ENCODE results near the gene NSUN4.

NSUN4 gene

DNA sequence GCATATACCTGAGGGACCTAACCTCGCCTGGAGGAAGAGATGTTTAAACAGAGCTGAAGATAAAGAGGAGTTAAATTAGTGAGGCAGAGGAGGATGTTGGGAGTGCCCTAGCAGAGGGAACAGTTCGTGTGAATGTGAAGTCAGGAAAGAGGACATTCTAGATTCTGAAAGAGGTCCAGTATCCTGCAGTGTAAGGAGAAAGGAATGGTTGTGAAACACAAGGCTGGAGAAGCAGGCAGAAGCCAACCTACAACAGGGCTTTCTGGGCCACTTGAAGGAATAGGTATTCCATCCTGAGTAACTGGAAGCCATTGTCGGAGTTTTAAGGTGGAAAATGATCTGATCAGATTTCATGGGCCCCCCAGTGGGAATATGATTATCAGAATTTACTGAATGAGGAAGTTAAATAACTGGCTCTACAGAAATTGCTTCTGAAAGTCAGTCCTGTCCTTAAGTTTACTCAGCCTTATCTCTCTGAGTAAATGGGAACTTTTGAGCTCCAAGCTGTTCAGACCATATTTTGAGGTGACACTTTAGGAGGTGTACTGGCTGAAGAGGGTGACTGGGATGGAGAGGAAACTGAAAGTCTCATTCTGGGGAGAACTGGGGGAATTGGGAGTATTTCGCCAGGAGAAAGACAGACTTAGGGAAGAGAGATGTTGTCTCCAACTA lies 29.1 kb downstream of the NSUN4 start:
- DNase-seq = no peak

DNA sequence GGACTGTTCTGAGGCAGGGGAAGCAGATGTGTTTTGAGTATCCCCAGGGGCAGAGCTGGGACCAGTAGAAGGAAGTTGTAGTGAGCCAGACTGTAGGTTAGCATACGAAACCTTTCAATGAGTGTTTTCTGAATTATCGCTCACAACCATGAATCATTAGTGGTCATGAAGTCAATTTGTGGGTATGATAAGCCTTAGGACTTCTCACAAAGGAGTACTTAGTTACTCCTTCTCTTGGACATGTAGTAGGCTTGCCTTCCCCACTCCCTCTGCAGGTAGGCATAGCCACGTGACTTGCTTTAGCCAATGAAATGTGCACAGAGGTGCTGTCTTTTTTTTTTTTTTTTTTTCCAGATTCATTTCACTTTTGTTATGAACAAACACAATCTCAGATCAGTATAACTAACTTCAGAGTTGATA lies 29.6 kb downstream of the NSUN4 start:
- no peak for DNase-seq

DNA sequence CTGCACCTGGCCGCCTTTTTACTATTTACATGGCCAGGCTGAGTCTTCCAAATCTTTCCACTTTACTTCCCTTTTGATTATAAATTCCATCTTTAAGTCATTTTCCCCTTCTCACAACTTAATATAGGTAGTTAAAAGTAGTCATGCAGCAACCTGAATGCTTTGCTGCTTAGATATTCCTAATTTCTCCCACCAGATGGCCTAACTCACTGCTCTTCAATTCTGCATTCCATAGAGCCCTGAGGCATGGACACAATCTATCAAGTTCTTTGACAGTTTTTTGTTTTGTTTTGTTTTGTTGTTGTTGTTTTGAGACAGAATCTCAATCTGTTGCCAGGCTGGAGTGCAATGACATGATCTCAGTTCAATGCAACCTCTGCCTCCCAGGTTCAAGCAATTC lies 31.8 kb downstream of the NSUN4 start:
- DNase-seq = no peak

DNA sequence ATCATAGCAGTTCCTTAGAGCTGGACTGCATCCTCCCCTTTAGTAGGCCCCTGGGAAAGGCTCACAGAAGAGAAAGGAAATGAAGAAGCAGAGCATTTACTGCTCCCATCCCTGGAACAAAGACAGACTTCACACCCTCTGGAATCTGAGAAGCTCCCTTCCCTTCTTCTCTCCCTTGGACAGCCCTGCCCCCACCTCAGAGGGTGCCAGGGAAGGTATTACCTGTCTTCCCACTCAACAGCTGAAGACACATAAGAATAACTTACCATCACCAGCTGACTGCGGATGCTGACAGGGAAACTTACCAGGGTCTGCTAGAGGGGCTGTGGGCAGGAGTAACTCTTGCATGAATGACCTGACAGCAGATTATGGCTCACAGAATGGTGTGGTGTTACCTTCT lies 39.4 kb downstream of the NSUN4 start:
- DNase-seq = no peak

DNA sequence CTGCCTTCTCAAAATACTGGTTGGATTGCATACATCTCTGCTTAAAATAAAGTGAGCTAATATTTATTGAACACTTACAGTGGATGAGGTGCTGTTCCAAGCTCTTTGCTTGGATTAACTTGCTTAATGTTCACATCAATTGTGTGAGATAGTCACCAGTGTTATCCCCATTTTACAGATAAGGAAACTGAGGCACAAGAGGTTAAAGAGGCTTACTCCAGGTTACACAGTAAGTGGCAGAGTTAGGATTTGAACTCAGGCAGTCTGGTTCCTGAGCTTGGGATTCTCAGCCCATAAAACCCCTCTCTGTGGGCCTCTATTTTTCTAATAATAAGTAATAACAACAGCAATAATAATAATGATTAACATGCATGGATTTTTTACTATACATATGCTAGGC lies 39.9 kb downstream of the NSUN4 start:
- DNase-seq = no peak

DNA sequence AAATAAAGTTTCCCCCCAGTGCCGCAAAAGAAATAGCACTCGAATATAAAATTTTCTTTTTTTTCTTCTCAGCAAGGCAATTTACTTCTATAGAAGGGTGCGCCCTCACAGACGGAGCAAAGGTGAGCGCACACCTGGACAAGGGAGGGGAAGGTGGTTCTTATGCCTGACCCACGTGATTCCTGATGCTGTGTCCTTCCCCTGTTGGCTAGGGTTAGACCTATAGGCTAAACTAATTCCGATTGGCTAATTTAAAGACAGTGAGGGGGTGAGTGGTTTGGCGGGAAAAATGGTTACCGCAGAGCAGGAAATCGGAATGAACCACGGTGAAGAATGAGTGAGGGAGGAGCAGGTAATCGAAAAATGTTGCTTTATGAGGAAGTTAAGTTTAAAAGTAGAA lies 52.9 kb downstream of the NSUN4 start:
- no peak for DNase-seq

DNA sequence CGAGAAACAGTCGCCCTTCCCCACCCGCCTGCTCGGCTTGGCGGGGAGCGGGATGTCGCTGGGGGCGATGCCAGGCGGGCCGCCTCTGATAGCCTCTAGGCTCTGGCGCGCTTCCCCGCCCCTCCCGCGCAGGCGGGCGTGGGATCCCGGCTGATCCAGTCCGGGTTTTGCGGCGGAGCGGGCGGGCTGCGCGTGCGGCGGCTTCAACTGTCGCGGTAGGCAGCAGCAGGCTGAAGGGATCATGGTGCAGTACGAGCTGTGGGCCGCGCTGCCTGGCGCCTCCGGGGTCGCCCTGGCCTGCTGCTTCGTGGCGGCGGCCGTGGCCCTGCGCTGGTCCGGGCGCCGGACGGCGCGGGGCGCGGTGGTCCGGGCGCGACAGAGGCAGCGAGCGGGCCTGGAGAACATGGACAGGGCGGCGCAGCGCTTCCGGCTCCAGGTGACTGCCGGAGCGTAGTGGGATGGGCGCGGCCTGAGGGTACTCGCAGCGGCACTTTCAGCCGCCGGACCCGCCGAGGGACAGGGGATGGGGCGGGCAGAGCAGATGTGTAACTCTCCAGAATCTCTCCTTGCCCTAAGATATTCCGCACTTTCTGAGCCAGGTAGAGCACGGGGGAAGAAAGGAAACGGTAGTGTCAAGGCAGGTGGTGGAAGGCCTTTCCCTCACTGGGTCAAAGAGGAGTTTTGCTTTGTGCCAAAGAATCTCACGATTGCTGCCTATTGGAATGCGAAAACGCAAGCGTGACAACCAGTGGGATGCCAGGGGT lies 53.7 kb downstream of the NSUN4 start, which contains the start of gene FAAH:
FAAH (plus strand) TSS at position 210 of the 764 bp plus-strand sequence; CDS start at position 242, 32 bp downstream.
- no peak for DNase-seq

DNA sequence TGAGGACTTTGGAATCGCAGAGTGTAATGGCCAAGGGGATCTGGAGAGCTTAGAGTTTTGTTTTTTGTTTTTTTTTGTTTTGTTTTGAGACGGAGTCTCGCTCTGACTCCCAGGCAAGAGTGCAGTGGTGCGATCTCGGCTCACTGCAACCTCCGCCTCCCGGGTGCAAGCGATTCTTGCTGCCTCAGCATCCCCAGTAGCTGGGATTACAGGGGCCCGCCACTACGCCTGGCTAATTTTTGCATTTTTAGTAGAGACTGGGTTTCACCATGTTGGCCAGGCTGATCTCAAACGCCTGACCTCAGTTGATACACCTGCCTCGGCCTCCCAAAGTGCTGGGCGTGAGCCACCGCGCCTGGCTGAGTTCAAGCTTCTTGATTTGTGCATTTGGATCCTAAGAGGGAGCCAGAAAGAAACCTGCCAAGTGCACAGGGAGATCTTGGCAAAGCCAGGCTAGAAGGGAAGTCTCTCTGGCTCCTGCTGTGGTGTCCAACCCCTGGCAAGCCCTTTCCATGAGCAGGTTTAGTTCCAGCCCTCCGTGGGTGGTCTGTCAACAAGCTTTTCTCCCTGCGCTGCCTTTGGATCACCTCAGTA lies 54.4 kb downstream of the NSUN4 start:
- DNase-seq = no peak

DNA sequence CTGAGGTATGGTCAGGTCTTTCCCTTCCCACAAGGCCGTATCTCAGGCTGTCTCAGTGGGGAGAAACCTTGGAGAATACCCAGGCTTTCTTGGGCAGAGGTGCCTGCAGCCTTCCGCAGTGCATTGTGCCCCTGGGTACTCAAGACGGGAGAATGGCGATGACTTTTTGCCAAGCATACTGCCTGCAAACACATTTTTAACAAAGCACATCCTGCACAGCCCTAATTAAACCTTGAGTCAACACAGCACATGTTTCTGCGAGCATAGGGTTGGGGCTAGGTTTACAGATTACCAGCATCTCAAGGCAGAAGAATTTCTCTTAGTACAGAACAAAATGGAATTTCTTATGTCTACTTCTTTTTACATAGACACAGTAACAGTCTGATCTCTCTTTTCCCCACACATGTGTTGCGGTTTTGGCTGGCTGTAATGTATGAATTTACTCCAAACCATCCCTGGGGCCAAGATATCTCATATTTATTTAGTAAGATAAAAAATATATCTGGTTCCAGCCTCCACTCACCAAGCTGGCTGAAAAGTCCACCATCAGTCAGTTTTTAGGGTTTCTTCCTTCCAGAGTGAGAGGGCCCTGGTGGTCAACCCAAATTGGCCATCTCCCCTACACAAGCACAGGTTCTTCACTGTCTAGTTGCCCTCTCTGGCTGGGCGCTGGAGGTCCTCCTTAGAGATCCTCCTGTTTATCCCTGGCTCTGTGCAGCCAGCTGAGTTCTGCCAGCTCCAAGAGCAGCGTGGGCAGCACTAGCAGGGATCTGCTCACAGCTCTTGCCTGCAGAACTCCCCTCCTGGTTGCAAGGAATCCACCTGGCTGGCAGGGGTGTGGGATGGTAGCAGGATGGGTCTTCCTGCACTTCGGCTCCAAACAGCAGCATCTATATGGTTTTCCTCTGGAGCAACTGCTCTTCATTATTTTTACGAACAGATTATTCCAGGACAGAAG lies 56.1 kb downstream of the NSUN4 start:
- DNase-seq = no peak

DNA sequence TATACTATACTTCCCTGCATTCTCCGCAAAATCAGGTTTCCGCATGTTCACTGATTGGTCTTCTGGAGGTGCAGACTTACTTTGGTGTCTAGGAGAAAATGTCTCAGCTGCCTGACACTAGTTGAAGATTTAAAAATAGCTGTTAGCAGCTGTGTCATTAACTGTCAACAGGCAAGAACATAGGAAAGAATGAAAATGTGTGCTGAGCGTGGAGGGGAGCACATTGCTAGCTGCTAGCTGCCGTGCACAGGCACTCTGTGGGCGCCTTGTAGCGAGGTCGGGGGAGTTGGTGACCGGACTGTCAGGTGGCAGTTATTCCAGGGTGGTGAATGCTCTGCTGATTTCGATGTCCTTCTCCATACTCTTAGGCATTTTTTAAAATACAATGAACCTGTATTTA lies 58.7 kb downstream of the NSUN4 start:
- no peak for DNase-seq

DNA sequence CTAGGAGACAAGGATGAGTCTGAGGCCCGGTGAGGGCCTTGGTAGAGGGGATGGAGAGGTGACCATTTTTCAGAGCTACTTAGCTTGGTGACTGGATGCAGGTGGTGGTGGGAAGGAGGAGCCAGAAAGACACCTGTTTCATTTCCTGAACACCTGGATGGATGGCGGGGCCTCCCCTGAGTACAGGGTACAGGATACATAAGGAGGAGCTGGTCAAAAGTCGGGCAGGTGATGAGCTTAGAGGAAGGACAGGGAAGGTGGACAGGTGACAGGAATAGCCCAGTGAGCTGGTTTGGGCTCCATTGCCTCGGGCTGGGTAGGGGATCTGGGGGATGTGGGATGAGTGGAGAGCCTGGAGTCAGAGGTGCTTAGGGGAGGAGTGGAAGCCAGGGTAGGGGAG lies 59.8 kb downstream of the NSUN4 start:
- DNase-seq = no peak

DNA sequence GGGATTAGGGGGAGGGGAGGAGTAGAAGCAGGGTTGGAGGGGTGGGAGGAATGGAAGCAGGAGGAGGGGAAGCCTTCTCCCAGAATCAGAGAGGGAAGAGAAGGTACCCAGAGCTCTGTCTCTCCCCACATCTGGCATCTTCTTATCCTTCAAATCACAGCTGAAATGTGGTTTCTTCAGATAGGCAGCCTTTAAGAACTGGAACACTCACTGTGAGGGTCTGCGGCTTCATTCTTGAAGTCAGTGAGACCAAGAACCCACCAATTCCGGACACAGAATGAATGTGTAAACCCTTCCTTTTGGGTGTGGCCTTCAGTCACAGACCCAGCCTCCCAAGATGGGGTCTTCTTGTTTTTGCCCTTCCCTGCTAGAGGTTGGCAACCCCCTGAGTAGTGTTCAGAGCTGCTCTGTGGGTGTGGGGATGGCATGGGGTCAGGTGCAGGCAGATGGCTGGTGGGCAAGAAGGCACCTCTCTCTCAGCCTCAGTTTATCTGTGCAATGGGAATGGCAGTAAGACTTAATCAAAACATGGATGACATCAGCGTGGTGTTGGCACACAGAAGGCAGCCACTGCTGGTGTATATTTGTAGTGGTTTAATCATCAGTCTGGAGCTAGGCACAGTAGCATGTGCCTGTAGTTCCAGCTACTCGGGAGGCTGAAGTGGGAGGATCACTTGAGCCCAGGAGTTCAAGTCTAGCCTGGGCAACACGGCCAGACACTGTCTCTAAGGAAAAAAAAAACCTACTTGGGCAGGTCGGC lies 60.7 kb downstream of the NSUN4 start:
- no peak for DNase-seq

DNA sequence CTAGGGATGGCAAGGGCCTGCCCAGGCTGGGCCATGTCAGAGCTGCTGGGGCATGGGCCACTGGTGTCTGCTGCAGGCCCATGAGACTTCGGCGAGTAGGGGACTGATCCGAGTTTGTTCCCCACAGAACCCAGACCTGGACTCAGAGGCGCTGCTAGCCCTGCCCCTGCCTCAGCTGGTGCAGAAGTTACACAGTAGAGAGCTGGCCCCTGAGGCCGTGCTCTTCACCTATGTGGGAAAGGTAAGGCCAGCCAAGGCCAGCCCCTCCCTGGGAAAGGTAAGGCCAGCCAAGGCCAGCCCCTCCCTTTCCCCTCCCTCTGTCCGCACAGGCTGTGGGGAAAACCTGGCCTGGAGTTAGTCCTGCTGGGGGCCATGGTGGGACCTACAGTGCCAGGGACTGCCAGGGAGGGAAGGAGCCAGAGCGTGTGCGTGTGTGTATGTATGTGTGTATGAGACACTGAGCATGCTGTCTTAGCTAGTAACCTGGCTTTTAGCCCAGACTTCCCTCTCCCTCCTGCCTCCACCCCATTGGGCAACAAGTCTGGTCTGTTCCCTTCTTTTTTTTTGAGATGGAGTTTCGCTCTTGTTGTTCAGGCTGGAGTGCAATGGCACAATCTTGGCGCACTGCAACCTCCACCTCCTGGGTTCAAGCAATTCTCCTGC lies 61.5 kb downstream of the NSUN4 start:
- DNase-seq = no peak

DNA sequence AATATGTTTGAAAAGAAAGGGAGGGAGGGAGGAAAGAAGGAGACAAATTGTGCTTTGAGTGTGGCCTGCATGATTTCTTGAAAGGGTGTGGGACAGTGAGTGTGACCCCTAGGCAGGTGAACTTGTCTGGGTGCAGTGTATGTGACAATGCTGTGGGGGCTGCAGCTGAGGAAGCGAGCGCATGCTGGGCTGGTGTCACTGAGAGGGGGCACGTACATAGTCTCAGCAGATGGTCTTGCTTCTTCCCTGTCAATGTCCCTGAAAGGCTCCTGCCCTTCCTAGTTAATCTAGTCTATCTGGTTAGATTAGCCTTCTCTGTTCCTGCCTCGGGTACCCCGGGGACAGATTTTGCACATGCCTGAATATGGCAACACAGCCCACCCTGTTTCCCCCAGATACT lies 63.3 kb downstream of the NSUN4 start:
- no peak for DNase-seq

DNA sequence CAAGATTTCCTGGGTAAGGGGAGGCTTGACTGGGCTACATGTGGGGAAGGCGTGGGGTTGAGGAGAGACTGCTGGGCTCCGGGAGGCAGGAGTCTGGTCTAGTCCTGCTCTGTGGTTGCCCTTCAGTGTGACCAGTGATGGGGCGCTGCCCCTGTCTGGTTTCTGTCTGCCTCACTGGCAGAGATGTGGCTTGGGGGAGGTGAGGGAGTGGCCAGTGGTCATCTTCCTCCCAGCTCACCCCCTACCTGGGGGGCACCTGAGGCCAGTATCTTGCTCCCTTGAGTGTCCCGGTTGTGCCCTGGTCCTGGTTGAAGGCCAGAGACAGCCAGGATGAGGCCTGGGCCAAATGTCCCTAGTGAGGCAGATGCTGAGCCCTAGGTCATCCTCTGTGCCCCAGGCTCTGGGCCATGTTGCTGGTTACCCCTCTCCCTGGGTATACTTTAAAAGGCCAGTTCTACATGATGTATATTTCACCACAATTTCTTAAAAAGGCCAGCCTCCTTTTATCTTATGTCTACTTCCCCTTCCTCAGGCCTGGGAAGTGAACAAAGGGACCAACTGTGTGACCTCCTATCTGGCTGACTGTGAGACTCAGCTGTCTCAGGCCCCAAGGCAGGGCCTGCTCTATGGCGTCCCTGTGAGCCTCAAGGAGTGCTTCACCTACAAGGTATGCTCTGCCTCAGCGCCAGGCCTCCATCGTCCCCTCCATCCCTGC lies 64.0 kb downstream of the NSUN4 start:
- DNase-seq = no peak

DNA sequence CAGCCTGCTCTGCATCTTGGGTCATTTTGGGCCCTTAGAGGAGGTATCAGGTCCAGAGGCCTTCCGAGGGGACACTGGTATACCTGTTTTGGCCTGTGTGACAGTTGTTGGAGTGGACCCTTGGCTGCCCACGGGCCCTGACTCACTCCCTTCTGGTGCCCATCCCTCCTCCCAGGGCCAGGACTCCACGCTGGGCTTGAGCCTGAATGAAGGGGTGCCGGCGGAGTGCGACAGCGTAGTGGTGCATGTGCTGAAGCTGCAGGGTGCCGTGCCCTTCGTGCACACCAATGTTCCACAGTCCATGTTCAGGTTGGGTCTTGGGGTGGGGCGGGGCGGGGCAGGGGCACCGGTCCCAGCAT lies 64.6 kb downstream of the NSUN4 start:
- DNase-seq = no peak

DNA sequence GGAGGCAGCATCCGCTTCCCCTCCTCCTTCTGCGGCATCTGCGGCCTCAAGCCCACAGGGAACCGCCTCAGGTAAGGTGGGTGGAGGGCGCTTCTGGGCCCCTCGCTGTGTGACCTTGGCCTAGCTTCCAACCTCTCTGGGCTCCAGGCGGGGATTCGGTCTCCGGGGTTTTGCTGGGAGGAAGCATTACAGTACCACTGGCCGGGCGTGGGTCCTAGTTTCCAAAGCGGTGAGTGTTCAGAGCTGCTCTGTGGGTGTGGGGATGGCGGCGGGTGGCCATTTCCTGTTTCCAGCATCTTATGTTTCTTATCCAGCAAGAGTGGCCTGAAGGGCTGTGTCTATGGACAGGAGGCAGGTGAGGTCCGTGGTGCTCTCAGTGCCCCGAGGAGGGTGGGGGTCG lies 65.1 kb downstream of the NSUN4 start:
- DNase-seq = no peak

DNA sequence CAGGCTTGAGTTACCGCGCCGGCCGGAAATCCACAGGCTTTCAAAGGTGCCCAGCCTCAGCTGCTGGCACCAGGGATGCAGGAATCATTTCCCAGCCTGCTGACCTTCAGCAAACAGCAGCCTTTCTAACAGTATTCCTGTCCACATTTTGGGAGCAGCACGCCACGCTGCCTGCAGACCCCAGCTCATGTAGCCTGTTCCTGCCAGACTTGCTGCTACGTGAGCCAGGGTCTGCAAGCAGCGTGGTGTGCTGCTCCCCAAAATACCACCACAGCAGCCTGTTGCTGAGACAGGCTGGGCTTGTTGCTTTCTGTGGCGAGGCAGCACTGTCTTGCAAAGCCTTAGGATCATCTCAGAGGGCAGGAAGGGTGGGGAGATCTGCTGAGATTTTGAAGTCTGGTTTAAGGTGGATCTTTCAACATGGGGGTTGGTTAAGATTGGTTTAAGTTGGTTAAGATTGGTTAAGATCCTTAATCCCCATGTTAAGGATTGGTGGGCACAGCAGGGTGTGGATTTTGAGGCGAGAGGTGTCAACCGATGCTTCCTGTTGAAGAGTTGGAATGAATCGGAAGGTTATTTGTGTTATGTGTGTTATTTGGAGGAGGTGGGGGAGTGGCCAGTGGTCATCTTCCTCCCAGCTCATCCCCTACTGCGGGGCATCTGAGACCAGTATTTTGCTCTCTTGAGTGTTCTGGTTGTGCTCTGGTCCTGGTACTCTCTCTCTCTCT lies 66.4 kb downstream of the NSUN4 start:
- DNase-seq = no peak

DNA sequence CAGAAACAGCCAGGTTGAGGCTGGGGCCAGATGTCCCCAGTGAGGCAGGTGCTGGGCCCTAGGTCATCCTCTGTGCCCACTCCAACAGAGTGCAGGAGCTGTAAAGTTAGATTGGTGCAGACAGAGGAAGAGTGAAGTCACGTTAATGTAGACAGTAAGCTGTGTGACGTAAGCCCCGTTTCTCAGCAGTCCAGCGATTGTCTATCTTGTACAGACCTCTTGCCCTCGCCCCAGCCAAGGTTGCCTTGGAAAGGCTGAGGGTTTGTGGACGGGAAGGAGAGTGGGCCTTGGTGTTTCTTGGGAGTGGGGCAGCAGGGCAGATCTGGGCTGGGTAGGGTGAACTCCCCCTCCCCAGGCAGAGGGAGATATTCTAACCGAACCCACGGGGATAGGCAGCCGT lies 67.0 kb downstream of the NSUN4 start:
- no peak for DNase-seq

DNA sequence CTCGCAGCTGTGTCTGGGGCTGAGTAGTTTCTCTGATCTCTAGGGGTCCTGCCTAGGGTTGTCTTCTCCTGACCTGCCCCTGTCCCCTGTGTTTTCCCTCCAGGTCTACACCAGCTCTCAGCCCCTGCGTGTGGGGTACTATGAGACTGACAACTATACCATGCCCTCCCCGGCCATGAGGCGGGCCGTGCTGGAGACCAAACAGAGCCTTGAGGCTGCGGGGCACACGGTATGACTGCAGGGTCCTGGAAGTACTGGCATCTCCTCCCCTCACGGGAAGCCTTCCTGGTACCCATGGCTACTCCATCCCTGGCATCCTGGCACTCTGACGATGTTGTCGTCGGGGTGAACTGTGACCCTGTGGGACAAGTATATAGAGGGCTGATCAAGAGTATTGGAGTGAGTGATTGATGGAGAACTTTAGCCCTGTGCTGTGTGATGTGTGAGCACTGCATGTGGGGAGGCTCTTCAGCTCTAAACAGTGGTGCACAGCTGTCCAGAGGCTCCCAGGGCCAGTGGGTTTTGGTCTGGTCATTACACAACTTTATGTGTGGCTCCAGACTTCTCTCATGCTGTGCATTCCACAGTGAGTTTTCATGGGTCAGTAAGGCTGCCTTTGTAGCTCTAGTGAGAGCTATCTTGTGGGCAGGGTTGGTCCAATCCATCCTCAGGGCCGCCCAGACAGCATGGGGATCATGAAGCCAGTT lies 67.9 kb downstream of the NSUN4 start:
- no peak for DNase-seq
